Kidney (tissue), 14 donors: Measurements from ENCODE around the gene EZH1. TPM values are rescaled to one million over a fixed set of nuclear protein-coding genes. Genes with fewer than 3 reads are reported as not detected.

Experiments used
- DNase-seq, 5 donors: peaks; one replicate each; pipeline ENCODE4 v3.0.0-alpha.2; 2013 to 2020
- FAIRE-seq: peaks from 2 replicates; lab custom pipeline; 2012; peaks lifted over from hg19 to GRCh38; lab: Jason Lieb, UNC
- H3K27ac ChIP-seq, 2 donors: one replicate each; pipeline ENCODE4 v1.7.0; 2013; ENCODE audit warnings: low read depth in 2 of 2, low read length in 2 of 2, inconsistent platforms in 1 of 2
- H3K27me3 ChIP-seq: one replicate; pipeline ENCODE4 v1.7.1; 2013; ENCODE audit warnings: low read length, inconsistent platforms; ENCODE audit not compliant: control insufficient read depth, insufficient read depth
- H3K36me3 ChIP-seq, 3 donors: one replicate each; pipeline versions ENCODE4 v1.7.0 to v1.7.1; 2013; ENCODE audit warnings: low read length in 3 of 3, control low read depth in 1 of 3, inconsistent platforms in 1 of 3; ENCODE audit not compliant: insufficient read depth in 3 of 3, control insufficient read depth in 2 of 3
- H3K4me1 ChIP-seq, 3 donors: one replicate each; pipeline versions ENCODE4 v1.7.0 to v1.7.1; 2013; ENCODE audit warnings: low read length in 3 of 3, inconsistent platforms in 1 of 3, low read depth in 1 of 3; ENCODE audit not compliant: control insufficient read depth in 2 of 3, insufficient read depth in 2 of 3
- H3K4me3 ChIP-seq, 3 donors: one replicate each; pipeline versions ENCODE4 v1.7.0 to v1.8.1; 2013; ENCODE audit warnings: low read length in 3 of 3, control low read depth in 1 of 3, inconsistent platforms in 1 of 3
- H3K9ac ChIP-seq, 3 donors: one replicate each; pipeline versions ENCODE4 v1.7.0 to v1.7.1; 2013; ENCODE audit warnings: low read length in 3 of 3, control low read depth in 1 of 3, inconsistent platforms in 1 of 3
- H3K9me3 ChIP-seq, 3 donors: one replicate each; pipeline versions ENCODE4 v1.7.0 to v1.7.1; 2013; ENCODE audit warnings: low read length in 3 of 3, control low read depth in 1 of 3, inconsistent platforms in 1 of 3; ENCODE audit not compliant: control insufficient read depth in 2 of 3, insufficient read depth in 1 of 3
- CTCF ChIP-seq: IDR thresholded peaks from 3 replicates; pipeline ENCODE4 v1.5.1; 2012; ENCODE audit warnings: mild to moderate bottlenecking, moderate library complexity, borderline replicate concordance; ENCODE audit not compliant: insufficient read depth; ENCODE audit errors: extremely low read depth
- intact Hi-C: fragments of 100-400 bp; cut with DNase I; formaldehyde crosslinking; loops from one replicate; pipeline ENCODE4 v1.11.1; 2022
- microRNA-seq: library from miRNA; unstranded; fragments of <30 nt; microRNA quantifications from one replicate; pipeline ENCODE4 v1.2.0, GENCODE V29; 2020
- polyA plus RNA-seq: library from polyadenylated mRNA; stranded (reverse); fragments of 350-450 nt; fragmentation: Illumina TruSeq; extraction: RNeasy Lipid Tissue Mini Kit (QIAGEN cat#74804); gene quantifications from one replicate; pipeline ENCODE4 v1.2.3, GENCODE V29; 2014; ENCODE audit warnings: low read depth, low replicate concordance; ENCODE audit not compliant: insufficient read depth
- total RNA-seq: library from RNA; stranded (reverse); fragmentation: NEBNext Ultra II Directional; extraction: Animal tissue kit (Norgen Biotek cat#: 25700); gene quantifications from one replicate; pipeline ENCODE4 v1.2.1, GENCODE V29; 2021
- donor health status: control.
- donor health status: control.
- donor health status: control.
- donor health status: control.
- donor health status: control.
- donor health status: DM: yes; HTN: yes; CAD: no.
- donor health status: Normal renal cell carcinoma (clear cell type).

The EZH1 gene
- total and polyA plus RNA-seq, 2 donors from 2014 or later = 20.8 to 59.2 TPM

GRCh38 chr17:42651392-42651791 lies 93.4 kb downstream of the EZH1 start:
- intact Hi-C loops = no loop called here
- no peak overlapping the region for H3K4me3 ChIP-seq
- no peaks in the 10 kb centered on the region for H3K36me3 ChIP-seq
- H3K9me3 ChIP-seq = no peaks in the 10 kb centered on the region
- FAIRE-seq = no peak
- no peak for DNase-seq
- no peaks in the 10 kb centered on the region for H3K27me3 ChIP-seq
- no peak for TF ChIP-seq CTCF
- no peak overlapping the region for H3K27ac ChIP-seq
- peaks cover 0 to 4% (median 2%) of the 10 kb centered on the region in 3 donors for H3K4me1 ChIP-seq
- no peak overlapping the region for H3K9ac ChIP-seq

Small RNAs within 50 kb of the gene (microRNA-seq; reads per million reads assigned to microRNA genes)
- not detected for gene MIR6780A

Other genes with a start within 250 kb of the EZH1 start
- gene NAGLU, start 208.8 kb downstream of the EZH1 start, total RNA-seq = 37.5 TPM
- 52.7 TPM for gene NAGLU, start 208.8 kb downstream of the EZH1 start, polyA plus RNA-seq
- gene HSD17B1, start 192.1 kb downstream of the EZH1 start, total RNA-seq = 0.31 TPM
- gene HSD17B1, start 192.1 kb downstream of the EZH1 start, polyA plus RNA-seq = 3.3 TPM
- 71.9 TPM for gene COASY, start 182.9 kb downstream of the EZH1 start, total RNA-seq
- 145 TPM for gene COASY, start 182.9 kb downstream of the EZH1 start, polyA plus RNA-seq
- 38.7 TPM for gene MLX, start 177.9 kb downstream of the EZH1 start, total RNA-seq
- 41.0 TPM for gene MLX, start 177.9 kb downstream of the EZH1 start, polyA plus RNA-seq
- 5.8 TPM for gene PSMC3IP, start 167.3 kb downstream of the EZH1 start, total RNA-seq
- gene PSMC3IP, start 167.3 kb downstream of the EZH1 start, polyA plus RNA-seq = 3.6 TPM
- gene RETREG3, start 135.7 kb downstream of the EZH1 start, total RNA-seq = 69.5 TPM
- 22.6 TPM for gene RETREG3, start 135.7 kb downstream of the EZH1 start, polyA plus RNA-seq
- gene TUBG1, start 135.4 kb downstream of the EZH1 start, total RNA-seq = 33.7 TPM
- 61.9 TPM for gene TUBG1, start 135.4 kb downstream of the EZH1 start, polyA plus RNA-seq
- 19.9 TPM for gene TUBG2, start 85.8 kb downstream of the EZH1 start, total RNA-seq
- 39.9 TPM for gene TUBG2, start 85.8 kb downstream of the EZH1 start, polyA plus RNA-seq
- 21.2 TPM for gene PLEKHH3, start 68.0 kb downstream of the EZH1 start, total RNA-seq
- gene PLEKHH3, start 68.0 kb downstream of the EZH1 start, polyA plus RNA-seq = 23.2 TPM
- gene CCR10, start 63.2 kb downstream of the EZH1 start, total RNA-seq = 1.4 TPM
- 1.7 TPM for gene CCR10, start 63.2 kb downstream of the EZH1 start, polyA plus RNA-seq
- 9.1 TPM for gene CNTNAP1, start 62.5 kb downstream of the EZH1 start, total RNA-seq
- gene CNTNAP1, start 62.5 kb downstream of the EZH1 start, polyA plus RNA-seq = 1.4 TPM
- 55.7 TPM for gene RAMP2, start 16.2 kb upstream of the EZH1 start, total RNA-seq
- 134 TPM for gene RAMP2, start 16.2 kb upstream of the EZH1 start, polyA plus RNA-seq
- gene VPS25, start 28.4 kb upstream of the EZH1 start, total RNA-seq = 85.2 TPM
- gene VPS25, start 28.4 kb upstream of the EZH1 start, polyA plus RNA-seq = 112 TPM
- 14.9 TPM for gene WNK4, start 35.6 kb upstream of the EZH1 start, total RNA-seq
- 26.4 TPM for gene WNK4, start 35.6 kb upstream of the EZH1 start, polyA plus RNA-seq
- 144 TPM for gene COA3, start 53.7 kb upstream of the EZH1 start, total RNA-seq
- gene COA3, start 53.7 kb upstream of the EZH1 start, polyA plus RNA-seq = 656 TPM
- gene CNTD1, start 53.8 kb upstream of the EZH1 start, total RNA-seq = 0.60 TPM
- gene CNTD1, start 53.8 kb upstream of the EZH1 start, polyA plus RNA-seq = 0.95 TPM
- gene BECN1, start 79.2 kb upstream of the EZH1 start, total RNA-seq = 95.1 TPM
- 65.9 TPM for gene BECN1, start 79.2 kb upstream of the EZH1 start, polyA plus RNA-seq
- 115 TPM for gene PSME3, start 88.4 kb upstream of the EZH1 start, total RNA-seq
- gene PSME3, start 88.4 kb upstream of the EZH1 start, polyA plus RNA-seq = 60.3 TPM
- gene AOC2, start 99.5 kb upstream of the EZH1 start, total RNA-seq = 1.2 TPM
- 0.58 TPM for gene AOC2, start 99.5 kb upstream of the EZH1 start, polyA plus RNA-seq
- 40.6 TPM for gene AOC3, start 106.2 kb upstream of the EZH1 start, total RNA-seq
- 15.1 TPM for gene AOC3, start 106.2 kb upstream of the EZH1 start, polyA plus RNA-seq
- gene G6PC1, start 155.8 kb upstream of the EZH1 start, total RNA-seq = 0.16 TPM
- 10.5 TPM for gene G6PC1, start 155.8 kb upstream of the EZH1 start, polyA plus RNA-seq
- gene AARSD1, start 219.4 kb upstream of the EZH1 start, total RNA-seq = 35.8 TPM
- 45.6 TPM for gene AARSD1, start 219.4 kb upstream of the EZH1 start, polyA plus RNA-seq
- 0.85 TPM for gene PTGES3L, start 235.0 kb upstream of the EZH1 start, total RNA-seq
- 1.2 TPM for gene PTGES3L, start 235.0 kb upstream of the EZH1 start, polyA plus RNA-seq
- gene RUNDC1, start 235.5 kb upstream of the EZH1 start, total RNA-seq = 19.5 TPM
- gene RUNDC1, start 235.5 kb upstream of the EZH1 start, polyA plus RNA-seq = 10.1 TPM